ENCODE measurements around the gene UBE2N.
"Not testable (repeated sequence)": the region's sequence is repeated elsewhere in the genome, so short reads cannot be mapped to it uniquely, and the experiment has no call there.

Gene UBE2N

GRCh38 chr12:93409343-93410187 is 32.2 kb downstream of the UBE2N start:
- not testable (repeated sequence) for DNase-seq (ENCODE audit: low read depth)

- no peak for DNase-seq (ENCODE audit: low read depth)
Observed at GRCh38 chr12:93408813-93409212, 32.9 kb downstream of the UBE2N start.

GRCh38 chr12:93407963-93408283 is 33.8 kb downstream of the UBE2N start:
- DNase-seq (ENCODE audit: low read depth): no peak

- no peak for DNase-seq (ENCODE audit: low read depth)
Observed at GRCh38 chr12:93407054-93407962, 34.4 kb downstream of the UBE2N start.

GRCh38 chr12:93404961-93405849 is 36.5 kb downstream of the UBE2N start:
- no peak for DNase-seq (ENCODE audit: low read depth)

- DNase-seq (ENCODE audit: low read depth): no peak
Observed at GRCh38 chr12:93403988-93404803, 37.6 kb downstream of the UBE2N start.

- DNase-seq (ENCODE audit: low read depth): no peak
Observed at GRCh38 chr12:93402333-93403311, 39.1 kb downstream of the UBE2N start.

- DNase-seq (ENCODE audit: low read depth): not testable (repeated sequence)
Observed at GRCh38 chr12:93399183-93399863, 42.4 kb downstream of the UBE2N start.

- DNase-seq (ENCODE audit: low read depth): no peak
Observed at GRCh38 chr12:93397412-93397811, 44.3 kb downstream of the UBE2N start.

DNA sequence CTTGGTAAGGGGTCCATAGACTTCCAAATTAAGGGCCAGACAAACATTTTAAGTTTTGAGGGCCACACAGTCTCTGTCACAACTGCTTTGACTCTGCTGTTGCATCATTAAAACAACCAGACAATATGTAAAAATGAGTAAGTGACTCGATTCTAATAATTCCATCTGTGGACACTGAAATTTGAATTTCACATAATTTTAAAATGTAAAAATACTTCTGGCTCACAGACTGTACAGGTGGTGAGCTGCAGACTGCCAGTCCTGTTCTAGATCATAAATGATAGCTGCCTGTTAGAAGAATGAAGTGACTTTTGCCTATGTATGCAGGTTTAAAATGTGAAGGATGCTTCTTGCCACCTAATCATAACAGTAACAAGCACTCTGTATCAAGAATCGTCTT is 48.3 kb downstream of the UBE2N start:
- no peak for DNase-seq (ENCODE audit: low read depth)

GRCh38 chr12:93390549-93391297 is 51.0 kb downstream of the UBE2N start:
- DNase-seq (ENCODE audit: low read depth): no peak

- no peak for DNase-seq (ENCODE audit: low read depth)
Observed at GRCh38 chr12:93390031-93390430, 51.7 kb downstream of the UBE2N start.

GRCh38 chr12:93387780-93388179 is 54.0 kb downstream of the UBE2N start:
- DNase-seq (ENCODE audit: low read depth): no peak

- DNase-seq (ENCODE audit: low read depth): not testable (repeated sequence)
Observed at GRCh38 chr12:93381976-93382437, 59.7 kb downstream of the UBE2N start.

DNA sequence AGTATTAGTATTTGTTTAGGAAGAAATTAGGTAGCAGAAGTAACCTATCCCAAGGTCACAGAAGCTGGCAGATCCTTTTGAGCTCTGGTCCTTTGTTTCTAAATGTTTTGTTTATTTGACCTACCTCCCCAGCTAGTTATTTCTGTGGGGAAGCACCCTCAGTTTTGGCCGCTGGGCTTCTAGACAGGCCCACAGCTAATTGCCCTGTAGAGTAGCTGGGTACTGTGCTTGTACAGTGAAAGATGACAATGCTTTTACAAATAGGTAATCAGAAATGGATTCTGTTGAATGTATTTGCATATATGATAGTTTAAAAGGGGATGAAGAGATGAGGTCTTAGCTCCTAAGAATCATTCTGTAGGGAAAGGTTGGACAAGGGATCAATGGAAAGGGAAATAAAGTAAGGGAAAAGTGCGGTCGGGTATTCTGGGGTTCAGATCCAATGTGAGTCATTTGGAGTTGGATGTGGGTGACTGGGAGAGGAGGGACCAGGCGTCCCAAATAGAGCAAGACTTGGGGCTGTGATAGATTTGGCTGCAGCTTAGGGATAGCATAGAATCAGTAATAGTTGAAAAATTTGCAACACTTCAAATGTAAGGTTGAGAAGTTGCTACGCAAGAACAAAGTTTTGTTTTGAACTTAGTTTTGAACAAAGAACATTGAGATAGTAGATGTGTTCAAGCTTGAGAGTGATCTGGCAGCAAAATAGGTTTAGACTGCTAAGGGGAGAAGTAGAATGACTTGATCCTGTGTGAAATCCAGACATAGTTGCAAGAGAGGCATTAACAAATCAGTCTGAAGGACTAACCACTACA is 60.4 kb downstream of the UBE2N start:
- DNase-seq (ENCODE audit: low read depth): no peak

- no peak for DNase-seq (ENCODE audit: low read depth)
Observed at GRCh38 chr12:93380480-93381121, 61.1 kb downstream of the UBE2N start.

DNA sequence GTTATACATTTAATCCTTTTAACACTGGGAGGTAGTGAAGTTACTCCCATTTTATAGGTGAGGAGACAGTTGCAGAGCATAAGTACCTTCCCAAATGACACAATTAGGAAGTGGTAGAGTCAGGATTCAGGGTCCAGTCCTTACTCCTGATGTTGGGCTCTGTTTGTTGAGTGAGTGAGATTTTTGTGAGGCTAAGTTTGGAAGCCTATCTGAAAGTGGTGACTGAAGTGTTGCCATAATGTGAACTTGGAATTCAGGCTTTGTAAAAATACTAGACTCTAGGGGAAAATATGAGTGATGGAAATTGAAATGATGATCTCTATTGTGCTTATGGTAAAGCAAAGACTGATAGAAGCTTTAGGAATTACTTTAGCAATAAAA is 61.8 kb downstream of the UBE2N start:
- DNase-seq (ENCODE audit: low read depth): no peak
